Measurements from ENCODE around the gene VRK3.
A peak's percentile ranks its signal among the peaks of the same experiment; 100 is the strongest.

VRK3 gene

GRCh38 chr19:50025794-50026549, 800 bp upstream of the VRK3 start, which contains the start of gene ZNF473:
Gene ZNF473, plus strand, starts transcription at chr19:50026005. Its CDS starts 5,078 bp downstream, at chr19:50031083.
- no peak for TF ChIP-seq CTCF (IDR thresholded peaks at IDR 0.05)
- peak within 1 kb of the TSS; percentile 94 for H3K4me3 Mint-ChIP-seq
- peak within 1 kb of the TSS; percentile 99 for H3K27ac Mint-ChIP-seq
- peaks cover 20% of the 10 kb centered on the region for H3K9me3 Mint-ChIP-seq
- DNase-seq: peak; percentile 86
- H3K4me1 Mint-ChIP-seq: peaks cover 33% of the 10 kb centered on the region
- H3K27me3 Mint-ChIP-seq (ENCODE audit: low read depth, poor library complexity): peaks cover 13% of the 10 kb centered on the region
- peaks cover 39% of the 10 kb centered on the region for H3K36me3 Mint-ChIP-seq (ENCODE audit: low read depth)

- Mint-ChIP-seq H3K4me1 (peaks cover 33% of the 10 kb centered on the region), H3K9me3 (peaks cover 20% of the 10 kb centered on the region), H3K36me3 (ENCODE audit: low read depth) (peaks cover 26% of the 10 kb centered on the region), H3K4me3 (peak overlapping the region; percentile 94), H3K27me3 (ENCODE audit: low read depth, poor library complexity) (peaks cover 13% of the 10 kb centered on the region), H3K27ac (no peak overlapping the region)
- no peak for TF ChIP-seq CTCF (IDR thresholded peaks at IDR 0.05)
- no peak for DNase-seq
Observed at GRCh38 chr19:50024719-50025021, 502 bp downstream of the VRK3 start.

- no peak for TF ChIP-seq CTCF (IDR thresholded peaks at IDR 0.05)
- no peak overlapping the region for H3K4me3 Mint-ChIP-seq
- DNase-seq: no peak
- H3K4me1 Mint-ChIP-seq: peaks cover 33% of the 10 kb centered on the region
- H3K27me3 Mint-ChIP-seq (ENCODE audit: low read depth, poor library complexity): peaks cover 13% of the 10 kb centered on the region
- H3K9me3 Mint-ChIP-seq: peaks cover 20% of the 10 kb centered on the region
- peaks cover 26% of the 10 kb centered on the region for H3K36me3 Mint-ChIP-seq (ENCODE audit: low read depth)
- H3K27ac Mint-ChIP-seq: no peak overlapping the region
Observed at GRCh38 chr19:50022823-50023222, 2.3 kb downstream of the VRK3 start.

- Mint-ChIP-seq H3K27me3 (ENCODE audit: low read depth, poor library complexity) (peaks cover 2% of the 10 kb centered on the region), H3K9me3 (no peaks in the 10 kb centered on the region), H3K27ac (no peak overlapping the region), H3K4me3 (no peak overlapping the region), H3K36me3 (ENCODE audit: low read depth) (peaks cover 22% of the 10 kb centered on the region), H3K4me1 (peaks cover 15% of the 10 kb centered on the region)
- no peak for TF ChIP-seq CTCF (IDR thresholded peaks at IDR 0.05)
- DNase-seq: no peak
Observed at GRCh38 chr19:50020481-50020880, 4.7 kb downstream of the VRK3 start.

GRCh38 chr19:50016225-50016807, 8.9 kb downstream of the VRK3 start:
- no peak for DNase-seq
- H3K27me3 Mint-ChIP-seq (ENCODE audit: low read depth, poor library complexity): no peaks in the 10 kb centered on the region
- H3K4me3 Mint-ChIP-seq: no peak overlapping the region
- no peak overlapping the region for H3K27ac Mint-ChIP-seq
- H3K9me3 Mint-ChIP-seq: no peaks in the 10 kb centered on the region
- H3K4me1 Mint-ChIP-seq: no peaks in the 10 kb centered on the region
- TF ChIP-seq CTCF (IDR thresholded peaks at IDR 0.05): no peak
- H3K36me3 Mint-ChIP-seq (ENCODE audit: low read depth): peaks cover 44% of the 10 kb centered on the region

- peak; percentile 50 for DNase-seq
- Mint-ChIP-seq H3K4me1 (no peaks in the 10 kb centered on the region), H3K36me3 (ENCODE audit: low read depth) (peaks cover 29% of the 10 kb centered on the region), H3K4me3 (no peak overlapping the region), H3K27ac (no peak overlapping the region), H3K27me3 (ENCODE audit: low read depth, poor library complexity) (no peaks in the 10 kb centered on the region), H3K9me3 (no peaks in the 10 kb centered on the region)
- peak; percentile 10 for TF ChIP-seq CTCF (IDR thresholded peaks at IDR 0.05)
Observed at GRCh38 chr19:50008532-50008931, 16.6 kb downstream of the VRK3 start.
